K562 (cell line): ENCODE data around the gene ABR. TPM values are rescaled to one million over a fixed set of nuclear protein-coding genes. Genes with fewer than 3 reads are reported as not detected.

Source experiments
- HIVEP1 ChIP-seq: fragments of 250-450 bp; sonication (Bioruptor Pico); IDR thresholded peaks from 2 replicates; pipeline ENCODE4 v1.4.0; 2020; ENCODE audit warnings: mild to moderate bottlenecking
- SETDB1 ChIP-seq: IDR thresholded peaks from one replicate; pipeline ENCODE4 v1.6.1; 2012; ENCODE audit warnings: low read length, control low read depth, inconsistent platforms
- ZNF699 ChIP-seq: fragments of 250-450 bp; sonication (Bioruptor Pico); IDR thresholded peaks from 2 replicates; pipeline ENCODE4 v1.8.0; 2021; ENCODE audit warnings: mild to moderate bottlenecking, moderate library complexity; ENCODE audit not compliant: insufficient replicate concordance
- polyA plus RNA-seq, 8 experiments: library from polyadenylated mRNA; depleted of rRNA in 4 of 8; stranded (reverse) in 5 of 8; unstranded in 3 of 8; fragments of >200 nt; fragmentation: Nextera tagmentation in 2 of 8; fragmentation: Illumina TruSeq in 1 of 8; extraction: Ambion mirVana in 2 of 8; extraction: Trizol in 1 of 8; gene quantifications; 2 replicates each; pipeline versions ENCODE4 v1.2.1 to v1.2.3, GENCODE V29; 2011 to 2014; ENCODE audit warnings: inconsistent platforms in 1 of 8, missing spikeins in 1 of 8
- total RNA-seq, 7 experiments: library from RNA; depleted of rRNA in 6 of 7; stranded (reverse); fragments of >200 nt in 6 of 7; fragmentation: Illumina TruSeq in 2 of 7; extraction: Trizol in 2 of 7; gene quantifications; 2 replicates each; pipeline versions ENCODE4 v1.2.1 to v1.2.3, GENCODE V29; 2011 to 2021; ENCODE audit warnings: low replicate concordance in 1 of 7
- TF ChIP-seq, protein P1 (sequence below): fragments of 150-350 bp; IDR thresholded peaks from 2 replicates; pipeline ENCODE4 v1.6.1; 2014; ENCODE audit warnings: low read depth, mild to moderate bottlenecking, low read length, borderline replicate concordance
- TF ChIP-seq, protein P2 (sequence below): fragments of 200-800 bp; sonication (Bioruptor generic); IDR thresholded peaks from 2 replicates; pipeline ENCODE4 v1.6.1; 2016; ENCODE audit warnings: missing genetic modification characterization, missing compliant biosample characterization

Gene ABR
- total and polyA plus RNA-seq, 9 of the 15 experiments (the other 6 are each of a cell fraction or from before 2014, with no cell fraction given): 0.07 to 1.6 (median 0.37) TPM; not detected in 1

DNA sequence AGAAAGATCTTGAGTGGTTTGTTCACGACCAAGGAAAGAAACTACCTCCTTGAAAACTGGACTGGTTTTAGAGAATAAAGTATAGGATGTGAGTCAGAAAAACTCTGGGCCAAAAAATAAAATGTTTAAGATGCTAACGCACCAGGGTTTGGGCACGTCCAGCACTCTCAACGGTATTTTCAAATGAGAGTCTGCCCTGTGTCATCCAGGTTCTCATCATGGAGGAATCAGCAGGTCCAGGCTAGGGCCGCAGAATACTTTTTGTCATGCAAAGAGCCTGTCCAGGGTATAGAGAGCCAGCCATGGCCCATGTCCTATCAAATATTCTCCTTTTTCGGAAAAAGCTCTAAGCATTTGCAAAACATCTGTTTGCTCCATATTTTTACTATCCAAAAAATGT lies 202.6 kb downstream of the ABR start (continued):
- TF ChIP-seq, protein P1, sequence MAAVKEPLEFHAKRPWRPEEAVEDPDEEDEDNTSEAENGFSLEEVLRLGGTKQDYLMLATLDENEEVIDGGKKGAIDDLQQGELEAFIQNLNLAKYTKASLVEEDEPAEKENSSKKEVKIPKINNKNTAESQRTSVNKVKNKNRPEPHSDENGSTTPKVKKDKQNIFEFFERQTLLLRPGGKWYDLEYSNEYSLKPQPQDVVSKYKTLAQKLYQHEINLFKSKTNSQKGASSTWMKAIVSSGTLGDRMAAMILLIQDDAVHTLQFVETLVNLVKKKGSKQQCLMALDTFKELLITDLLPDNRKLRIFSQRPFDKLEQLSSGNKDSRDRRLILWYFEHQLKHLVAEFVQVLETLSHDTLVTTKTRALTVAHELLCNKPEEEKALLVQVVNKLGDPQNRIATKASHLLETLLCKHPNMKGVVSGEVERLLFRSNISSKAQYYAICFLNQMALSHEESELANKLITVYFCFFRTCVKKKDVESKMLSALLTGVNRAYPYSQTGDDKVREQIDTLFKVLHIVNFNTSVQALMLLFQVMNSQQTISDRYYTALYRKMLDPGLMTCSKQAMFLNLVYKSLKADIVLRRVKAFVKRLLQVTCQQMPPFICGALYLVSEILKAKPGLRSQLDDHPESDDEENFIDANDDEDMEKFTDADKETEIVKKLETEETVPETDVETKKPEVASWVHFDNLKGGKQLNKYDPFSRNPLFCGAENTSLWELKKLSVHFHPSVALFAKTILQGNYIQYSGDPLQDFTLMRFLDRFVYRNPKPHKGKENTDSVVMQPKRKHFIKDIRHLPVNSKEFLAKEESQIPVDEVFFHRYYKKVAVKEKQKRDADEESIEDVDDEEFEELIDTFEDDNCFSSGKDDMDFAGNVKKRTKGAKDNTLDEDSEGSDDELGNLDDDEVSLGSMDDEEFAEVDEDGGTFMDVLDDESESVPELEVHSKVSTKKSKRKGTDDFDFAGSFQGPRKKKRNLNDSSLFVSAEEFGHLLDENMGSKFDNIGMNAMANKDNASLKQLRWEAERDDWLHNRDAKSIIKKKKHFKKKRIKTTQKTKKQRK: no peak
- TF ChIP-seq, protein P2, sequence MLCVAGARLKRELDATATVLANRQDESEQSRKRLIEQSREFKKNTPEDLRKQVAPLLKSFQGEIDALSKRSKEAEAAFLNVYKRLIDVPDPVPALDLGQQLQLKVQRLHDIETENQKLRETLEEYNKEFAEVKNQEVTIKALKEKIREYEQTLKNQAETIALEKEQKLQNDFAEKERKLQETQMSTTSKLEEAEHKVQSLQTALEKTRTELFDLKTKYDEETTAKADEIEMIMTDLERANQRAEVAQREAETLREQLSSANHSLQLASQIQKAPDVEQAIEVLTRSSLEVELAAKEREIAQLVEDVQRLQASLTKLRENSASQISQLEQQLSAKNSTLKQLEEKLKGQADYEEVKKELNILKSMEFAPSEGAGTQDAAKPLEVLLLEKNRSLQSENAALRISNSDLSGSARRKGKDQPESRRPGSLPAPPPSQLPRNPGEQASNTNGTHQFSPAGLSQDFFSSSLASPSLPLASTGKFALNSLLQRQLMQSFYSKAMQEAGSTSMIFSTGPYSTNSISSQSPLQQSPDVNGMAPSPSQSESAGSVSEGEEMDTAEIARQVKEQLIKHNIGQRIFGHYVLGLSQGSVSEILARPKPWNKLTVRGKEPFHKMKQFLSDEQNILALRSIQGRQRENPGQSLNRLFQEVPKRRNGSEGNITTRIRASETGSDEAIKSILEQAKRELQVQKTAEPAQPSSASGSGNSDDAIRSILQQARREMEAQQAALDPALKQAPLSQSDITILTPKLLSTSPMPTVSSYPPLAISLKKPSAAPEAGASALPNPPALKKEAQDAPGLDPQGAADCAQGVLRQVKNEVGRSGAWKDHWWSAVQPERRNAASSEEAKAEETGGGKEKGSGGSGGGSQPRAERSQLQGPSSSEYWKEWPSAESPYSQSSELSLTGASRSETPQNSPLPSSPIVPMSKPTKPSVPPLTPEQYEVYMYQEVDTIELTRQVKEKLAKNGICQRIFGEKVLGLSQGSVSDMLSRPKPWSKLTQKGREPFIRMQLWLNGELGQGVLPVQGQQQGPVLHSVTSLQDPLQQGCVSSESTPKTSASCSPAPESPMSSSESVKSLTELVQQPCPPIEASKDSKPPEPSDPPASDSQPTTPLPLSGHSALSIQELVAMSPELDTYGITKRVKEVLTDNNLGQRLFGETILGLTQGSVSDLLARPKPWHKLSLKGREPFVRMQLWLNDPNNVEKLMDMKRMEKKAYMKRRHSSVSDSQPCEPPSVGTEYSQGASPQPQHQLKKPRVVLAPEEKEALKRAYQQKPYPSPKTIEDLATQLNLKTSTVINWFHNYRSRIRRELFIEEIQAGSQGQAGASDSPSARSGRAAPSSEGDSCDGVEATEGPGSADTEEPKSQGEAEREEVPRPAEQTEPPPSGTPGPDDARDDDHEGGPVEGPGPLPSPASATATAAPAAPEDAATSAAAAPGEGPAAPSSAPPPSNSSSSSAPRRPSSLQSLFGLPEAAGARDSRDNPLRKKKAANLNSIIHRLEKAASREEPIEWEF (CRISPR knock-in tag): no peak
- TF ChIP-seq ZNF699 (no peak), SETDB1 (no peak), HIVEP1 (CRISPR knock-in tag) (no peak)
